ENCODE data around the gene TPP2.

GRCh38 chr13:102687520-102687919 is 90.7 kb downstream of the TPP2 start:
- no peak for TF ChIP-seq CTCF (IDR thresholded peaks at IDR 0.05)
- no peak for TF ChIP-seq POLR2A (IDR thresholded peaks at IDR 0.05)
- TF ChIP-seq POLR2AphosphoS5 (IDR thresholded peaks at IDR 0.05) = no peak

Measured in suprapubic skin (tissue), 4 donors.